ENCODE measurements around the gene PLA2R1.

GRCh38 chr2:159882130-159882745, 180.2 kb downstream of the PLA2R1 start:
- TF ChIP-seq CTCF (IDR thresholded peaks at IDR 0.05) (no peak), POLR2A (IDR thresholded peaks at IDR 0.05) (no peak)

Measured in lower leg skin (tissue), 3 donors.